DOHH2 (cell line): ENCODE data around the gene LSM5.

ENCODE experiments used
- H3F3A ChIP-seq: fragments of 200-600 bp; sonication (generic), shearing (Covaris generic); 2 replicates; pipeline ENCODE4 v1.6.0; 2016; ENCODE audit warnings: antibody characterized with exemption, mild to moderate bottlenecking; ENCODE audit not compliant: control insufficient read depth, insufficient read depth
- H3K27ac ChIP-seq: fragments of 200-600 bp; sonication (generic); 2 replicates; pipeline ENCODE4 v1.5.1; 2014; ENCODE audit warnings: low read depth, mild to moderate bottlenecking, low read length, moderate library complexity
- H3K27me3 ChIP-seq: fragments of 200-600 bp; sonication (generic); 2 replicates; pipeline ENCODE4 v1.6.1; 2014; ENCODE audit warnings: mild to moderate bottlenecking, low read length, mixed read lengths; ENCODE audit not compliant: control insufficient read depth
- H3K36me3 ChIP-seq: fragments of 200-600 bp; sonication (generic); 2 replicates; pipeline ENCODE4 v1.6.1; 2014; ENCODE audit warnings: mild to moderate bottlenecking, low read length, moderate library complexity, mixed read lengths; ENCODE audit not compliant: control insufficient read depth
- H3K4me1 ChIP-seq: fragments of 200-600 bp; sonication (generic); 2 replicates; pipeline ENCODE4 v1.6.1; 2014; ENCODE audit warnings: mild to moderate bottlenecking, low read length, mixed read lengths; ENCODE audit not compliant: control insufficient read depth
- H3K4me2 ChIP-seq: fragments of 200-600 bp; sonication (generic); 2 replicates; pipeline ENCODE4 v1.6.0; 2014; ENCODE audit warnings: mild to moderate bottlenecking, low read length, moderate library complexity
- H3K4me3 ChIP-seq: fragments of 200-600 bp; sonication (generic); 2 replicates; pipeline ENCODE4 v1.5.1; 2014; ENCODE audit warnings: mild to moderate bottlenecking, low read length, mixed read lengths
- H3K79me2 ChIP-seq: fragments of 200-600 bp; sonication (generic); 2 replicates; pipeline ENCODE4 v1.6.1; 2014; ENCODE audit warnings: mild to moderate bottlenecking, low read length, mixed read lengths; ENCODE audit not compliant: control insufficient read depth
- H3K9me2 ChIP-seq: fragments of 200-600 bp; sonication (generic); replicated peaks from 2 replicates; pipeline ENCODE4 v1.6.1; 2014; ENCODE audit warnings: mild to moderate bottlenecking, low read length, mixed read lengths; ENCODE audit not compliant: control insufficient read depth
- H3K9me3 ChIP-seq: fragments of 200-600 bp; sonication (generic); 2 replicates; pipeline ENCODE4 v1.6.1; 2014; ENCODE audit warnings: antibody characterized with exemption, low read length, mixed read lengths; ENCODE audit not compliant: control insufficient read depth, insufficient read depth
- H4K20me1 ChIP-seq: fragments of 200-600 bp; sonication (generic); 2 replicates; pipeline ENCODE4 v1.6.0; 2014; ENCODE audit warnings: low read depth, mild to moderate bottlenecking, antibody characterized with exemption, low read length, moderate library complexity; ENCODE audit not compliant: control insufficient read depth, insufficient read depth
- EZH2phosphoT487 ChIP-seq: fragments of 200-600 bp; sonication (generic); IDR thresholded peaks from 2 replicates; pipeline ENCODE4 v1.6.1; 2017; ENCODE audit warnings: borderline replicate concordance, mild to moderate bottlenecking, antibody characterized with exemption, low read length, moderate library complexity, mixed read lengths
- TF ChIP-seq, protein P1 (sequence below): fragments of 200-600 bp; sonication (generic); IDR thresholded peaks from one replicate; pipeline ENCODE4 v1.5.1; 2014; ENCODE audit warnings: antibody characterized with exemption, mild to moderate bottlenecking, low read depth, low read length; ENCODE audit not compliant: poor library complexity, severe bottlenecking

LSM5 gene

DNA sequence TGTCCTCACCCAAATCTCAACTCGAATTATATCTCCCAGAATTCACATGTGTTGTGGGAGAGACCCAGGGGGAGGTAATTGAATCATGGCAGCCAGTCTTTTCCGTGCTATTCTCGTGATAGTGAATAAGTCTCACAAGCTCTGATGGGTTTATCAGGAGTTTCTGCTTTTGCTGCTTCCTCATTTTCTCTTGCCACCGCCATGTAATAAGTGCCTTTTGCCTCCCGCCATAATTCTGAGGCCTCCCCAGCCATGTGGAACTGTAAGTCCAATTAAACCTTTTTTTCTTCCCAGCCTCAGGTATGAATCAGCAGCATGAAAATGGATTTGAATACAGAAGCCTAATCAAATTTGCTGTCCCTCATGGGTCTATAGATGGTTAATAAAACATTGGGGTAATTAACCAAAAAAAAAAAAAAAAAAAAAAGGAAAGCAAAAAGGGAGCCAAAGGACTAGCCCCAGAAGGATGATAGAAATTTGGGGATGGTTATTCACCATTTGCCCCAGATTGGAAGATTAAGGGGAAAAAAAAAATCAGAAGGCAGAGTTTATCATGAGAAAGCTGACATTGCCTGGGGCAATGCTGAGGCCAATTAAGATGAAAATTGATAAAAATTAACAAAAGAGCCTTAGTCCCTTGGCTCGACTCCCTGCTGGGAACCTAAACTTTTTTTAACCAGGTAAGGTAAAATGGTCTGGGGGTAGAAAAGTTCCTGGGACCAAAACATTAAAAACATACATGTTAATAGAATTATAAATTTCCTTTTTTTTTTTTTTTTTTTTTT lies 32.8 kb upstream of the LSM5 start:
- no peak overlapping the region for H3K4me2 ChIP-seq

DNA sequence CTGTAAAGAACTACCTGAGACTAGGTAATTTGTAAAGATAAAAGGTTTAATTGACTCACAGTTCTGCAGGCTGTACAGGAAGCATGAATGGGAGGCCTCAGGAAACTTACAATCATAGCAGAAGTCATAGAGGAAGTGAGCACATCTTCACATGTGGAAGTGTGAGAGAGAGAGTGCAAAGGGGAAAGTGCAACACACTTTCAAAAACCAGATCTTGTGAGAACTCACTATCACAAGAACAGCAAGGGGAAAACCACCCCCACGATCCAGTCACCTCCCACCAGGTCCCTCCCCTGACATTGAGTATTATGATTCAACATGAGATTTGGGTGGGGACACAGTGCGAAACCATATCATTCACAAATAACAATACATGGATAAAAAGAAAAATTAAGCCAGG lies 29.6 kb upstream of the LSM5 start:
- Histone ChIP-seq H3K9me3 (peaks cover 55% of the 10 kb centered on the region), H3K4me3 (no peak overlapping the region), H3K36me3 (peaks cover 55% of the 10 kb centered on the region)

More for the DNA sequence above, 32.8 kb upstream of the LSM5 start:
- Histone ChIP-seq H3K27ac (no peak overlapping the region), H3K4me3 (no peak overlapping the region), H3K9me3 (peaks cover 34% of the 10 kb centered on the region), H3K36me3 (peaks cover 33% of the 10 kb centered on the region), H3K9me2 (no peaks in the 10 kb centered on the region), H3F3A (no peaks in the 10 kb centered on the region), H3K27me3 (no peaks in the 10 kb centered on the region), H4K20me1 (no peaks in the 10 kb centered on the region), H3K4me1 (no peaks in the 10 kb centered on the region), H3K79me2 (peaks cover 55% of the 10 kb centered on the region)
- TF ChIP-seq EZH2phosphoT487: no peak
- TF ChIP-seq, protein P1, sequence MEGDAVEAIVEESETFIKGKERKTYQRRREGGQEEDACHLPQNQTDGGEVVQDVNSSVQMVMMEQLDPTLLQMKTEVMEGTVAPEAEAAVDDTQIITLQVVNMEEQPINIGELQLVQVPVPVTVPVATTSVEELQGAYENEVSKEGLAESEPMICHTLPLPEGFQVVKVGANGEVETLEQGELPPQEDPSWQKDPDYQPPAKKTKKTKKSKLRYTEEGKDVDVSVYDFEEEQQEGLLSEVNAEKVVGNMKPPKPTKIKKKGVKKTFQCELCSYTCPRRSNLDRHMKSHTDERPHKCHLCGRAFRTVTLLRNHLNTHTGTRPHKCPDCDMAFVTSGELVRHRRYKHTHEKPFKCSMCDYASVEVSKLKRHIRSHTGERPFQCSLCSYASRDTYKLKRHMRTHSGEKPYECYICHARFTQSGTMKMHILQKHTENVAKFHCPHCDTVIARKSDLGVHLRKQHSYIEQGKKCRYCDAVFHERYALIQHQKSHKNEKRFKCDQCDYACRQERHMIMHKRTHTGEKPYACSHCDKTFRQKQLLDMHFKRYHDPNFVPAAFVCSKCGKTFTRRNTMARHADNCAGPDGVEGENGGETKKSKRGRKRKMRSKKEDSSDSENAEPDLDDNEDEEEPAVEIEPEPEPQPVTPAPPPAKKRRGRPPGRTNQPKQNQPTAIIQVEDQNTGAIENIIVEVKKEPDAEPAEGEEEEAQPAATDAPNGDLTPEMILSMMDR: no peak

DNA sequence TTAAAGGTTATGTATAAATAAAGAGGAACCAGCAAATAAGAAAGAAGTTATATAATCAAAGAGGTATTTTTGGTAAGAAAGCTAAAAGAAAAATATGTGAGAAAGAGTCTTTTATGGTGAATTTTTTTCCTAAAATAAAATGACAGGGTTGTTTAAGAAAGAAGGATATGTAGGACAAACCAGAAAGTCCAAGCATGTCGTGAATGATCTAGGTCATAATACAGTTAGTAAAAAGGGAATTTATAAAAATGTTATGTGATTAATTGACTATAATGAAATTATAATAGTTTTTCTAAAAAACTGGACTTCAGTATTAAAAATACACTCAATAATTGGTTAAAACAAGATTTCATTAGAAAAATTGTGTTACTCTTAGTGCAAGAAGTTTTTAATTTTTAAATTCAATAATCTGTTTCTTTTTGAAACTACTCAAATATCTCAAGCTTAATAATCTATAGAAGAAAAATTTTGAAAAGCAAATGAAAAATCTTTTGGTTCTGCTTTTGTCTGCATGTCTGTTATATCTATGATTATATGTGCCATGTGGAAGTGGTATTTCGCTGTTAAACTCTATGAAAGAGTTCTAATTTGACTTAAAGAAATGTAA lies 28.5 kb upstream of the LSM5 start:
- H3K9me2 ChIP-seq: no peaks in the 10 kb centered on the region
- no peak overlapping the region for H3K4me3 ChIP-seq
- H3K27me3 ChIP-seq: no peaks in the 10 kb centered on the region
- H3K79me2 ChIP-seq: peaks cover 67% of the 10 kb centered on the region
- TF ChIP-seq, protein P1: no peak
- no peak for TF ChIP-seq EZH2phosphoT487
- H3F3A ChIP-seq: 0 out of 2 replicates have a peak, but pooled peaks cover 2% of the 10 kb centered on the region
- H4K20me1 ChIP-seq: no peaks in the 10 kb centered on the region
- no peak overlapping the region for H3K4me2 ChIP-seq
- peaks cover 55% of the 10 kb centered on the region for H3K9me3 ChIP-seq
- peaks cover 59% of the 10 kb centered on the region for H3K36me3 ChIP-seq
- H3K27ac ChIP-seq: no peak overlapping the region
- no peaks in the 10 kb centered on the region for H3K4me1 ChIP-seq

More for the DNA sequence above, 29.6 kb upstream of the LSM5 start:
- H3K27me3 ChIP-seq: no peaks in the 10 kb centered on the region
- 0 out of 2 replicates have a peak, but pooled peaks cover 2% of the 10 kb centered on the region for H3F3A ChIP-seq
- H4K20me1 ChIP-seq: no peaks in the 10 kb centered on the region
- peaks cover 62% of the 10 kb centered on the region for H3K79me2 ChIP-seq
- TF ChIP-seq, protein P1: no peak
- TF ChIP-seq EZH2phosphoT487: no peak
- no peak overlapping the region for H3K4me2 ChIP-seq
- H3K9me2 ChIP-seq: no peaks in the 10 kb centered on the region
- no peaks in the 10 kb centered on the region for H3K4me1 ChIP-seq
- H3K27ac ChIP-seq: no peak overlapping the region
